Stimulated activated CD4-positive, alpha-beta T cell treated with anti-CD3 and anti-CD28 coated beads, Interleukin-1b, Interleukin-23, amount 100 ng/mL, for 1 hour (primary cell): ENCODE measurements around the gene CCDC28A.

Experiments used
- DNase-seq, 2 donors: peaks; one replicate each; pipeline ENCODE4 v3.0.0-alpha.2; 2020; ENCODE audit warnings: low read depth in 2 of 2

The CCDC28A gene

GRCh38 chr6:138795809-138796603, 22.4 kb downstream of the CCDC28A start, which contains the start of gene ECT2L:
Gene ECT2L (plus strand): TSS chr6:138796087. CDS start chr6:138813275, 17,188 bp downstream.
- no peak for DNase-seq

GRCh38 chr6:138796771-138797170, 23.2 kb downstream of the CCDC28A start:
- no peak for DNase-seq

GRCh38 chr6:138797806-138798446, 24.4 kb downstream of the CCDC28A start:
- DNase-seq: no peak

GRCh38 chr6:138800377-138801150, 27.0 kb downstream of the CCDC28A start:
- no peak for DNase-seq

GRCh38 chr6:138803331-138803730, 29.8 kb downstream of the CCDC28A start:
- DNase-seq: no peak

- DNase-seq: no peak
Measured at GRCh38 chr6:138803861-138804260, 30.3 kb downstream of the CCDC28A start.

- DNase-seq: no peak
Measured at GRCh38 chr6:138805016-138805765, 31.6 kb downstream of the CCDC28A start.

- DNase-seq: no peak
Measured at GRCh38 chr6:138806889-138807288, 33.3 kb downstream of the CCDC28A start.

GRCh38 chr6:138809677-138810076, 36.1 kb downstream of the CCDC28A start:
- no peak for DNase-seq

GRCh38 chr6:138811866-138812265, 38.3 kb downstream of the CCDC28A start:
- DNase-seq: no peak

- no peak for DNase-seq
Measured at GRCh38 chr6:138814179-138814834, 40.7 kb downstream of the CCDC28A start.

GRCh38 chr6:138815221-138815620, 41.7 kb downstream of the CCDC28A start:
- DNase-seq: no peak

GRCh38 chr6:138815797-138816528, 42.4 kb downstream of the CCDC28A start:
- no peak for DNase-seq

- no peak for DNase-seq
Measured at GRCh38 chr6:138817799-138818198, 44.2 kb downstream of the CCDC28A start.

GRCh38 chr6:138818496-138819194, 45.1 kb downstream of the CCDC28A start:
- no peak for DNase-seq

GRCh38 chr6:138821519-138821918, 48.0 kb downstream of the CCDC28A start:
- no peak for DNase-seq

- no peak for DNase-seq
Measured at GRCh38 chr6:138824482-138825144, 51.0 kb downstream of the CCDC28A start.

- no peak for DNase-seq
Measured at GRCh38 chr6:138830248-138830647, 56.7 kb downstream of the CCDC28A start.

- no peak for DNase-seq
Measured at GRCh38 chr6:138832182-138832581, 58.6 kb downstream of the CCDC28A start.
